Tibial nerve (tissue), 4 donors: ENCODE data around the gene NINL. TPM values are rescaled to one million over a fixed set of nuclear protein-coding genes. Genes with fewer than 3 reads are reported as not detected.
A peak's percentile ranks its signal among the peaks of the same experiment; 100 is the strongest.

Source experiments
- DNase-seq, 2 donors: peaks; one replicate each; pipeline ENCODE4 v3.0.0-alpha.2; 2019; ENCODE audit warnings: low spot score in 2 of 2
- H3K27ac ChIP-seq, 4 donors: fragments of 200-600 bp; sonication (generic) in 3 of 4; one replicate each; pipeline ENCODE4 v1.5.1; 2017 to 2019; ENCODE audit warnings: mild to moderate bottlenecking in 1 of 4
- H3K27me3 ChIP-seq, 2 donors: fragments of 200-600 bp; sonication (generic) in 1 of 2; one replicate each; pipeline versions ENCODE4 v1.5.1 to v1.6.0; 2017 to 2019
- H3K36me3 ChIP-seq, 3 donors: fragments of 200-600 bp; sonication (generic); one replicate each; pipeline ENCODE4 v1.5.1; 2018 to 2019
- H3K4me1 ChIP-seq, 4 donors: fragments of 200-600 bp; sonication (generic) in 3 of 4; one replicate each; pipeline ENCODE4 v1.5.1; 2017 to 2019
- H3K4me3 ChIP-seq, 4 donors: fragments of 200-600 bp; sonication (generic) in 3 of 4; one replicate each; pipeline ENCODE4 v1.5.1; 2017 to 2019; ENCODE audit warnings: mild to moderate bottlenecking in 1 of 4, moderate library complexity in 1 of 4
- H3K9me3 ChIP-seq, 4 donors: fragments of 200-600 bp; sonication (generic) in 3 of 4; one replicate each; pipeline ENCODE4 v1.5.1; 2017 to 2019
- CTCF ChIP-seq, 5 experiments: fragments of 200-600 bp in 3 of 5; fragments of 450-650 bp in 2 of 5; sonication (generic) in 3 of 5; IDR thresholded peaks; one replicate each; pipeline ENCODE4 v1.5.1; 2016 to 2019; ENCODE audit warnings: antibody characterized with exemption in 5 of 5, mild to moderate bottlenecking in 3 of 5, moderate library complexity in 2 of 5
- EP300 ChIP-seq, 2 donors: sonication (generic); formaldehyde crosslinking; IDR thresholded peaks; one replicate each; pipeline ENCODE4 v1.6.1; 2017; ENCODE audit warnings: antibody characterized with exemption in 2 of 2, mild to moderate bottlenecking in 1 of 2
- POLR2A ChIP-seq, 2 donors: fragments of 450-650 bp; IDR thresholded peaks; one replicate each; pipeline ENCODE4 v1.6.1; 2017; ENCODE audit warnings: antibody characterized with exemption in 2 of 2, mild to moderate bottlenecking in 2 of 2, moderate library complexity in 2 of 2
- WGBS, 2 donors: methylation state at CpG; one replicate each; pipeline ENCODE4 v1.1.5; 2018; 5-methylcytosine and 5-hydroxymethylcytosine counted together
- small RNA-seq: library from RNA; depleted of rRNA; stranded (forward); fragments of <200 nt; gene quantifications from one replicate; pipeline ENCODE3, GENCODE V24; 2016
- total RNA-seq, 4 donors: library from RNA; depleted of rRNA; stranded (reverse); fragments of >200 nt; gene quantifications; one replicate each; pipeline ENCODE4 v1.1.0, GENCODE V29; 2016

The NINL gene
- total RNA-seq, 4 donors from 2014 or later: 8.0 to 14.1 (median 10.5) TPM

- Histone ChIP-seq H3K27ac (no peak overlapping the region), H3K4me1 (no peaks in the 10 kb centered on the region), H3K9me3 (no peaks in the 10 kb centered on the region), H3K36me3 (no peaks in the 10 kb centered on the region), H3K4me3 (no peak overlapping the region), H3K27me3 (no peaks in the 10 kb centered on the region)
- 100% methylated on average over 1 of the region's 1 CpG for WGBS, 2 donors
- DNase-seq: no peak
- TF ChIP-seq CTCF (IDR thresholded peaks at IDR 0.05) (no peak), EP300 (IDR thresholded peaks at IDR 0.05) (no peak), POLR2A (IDR thresholded peaks at IDR 0.05) (no peak)
These were observed 166.6 kb downstream of the NINL start for GRCh38 chr20:25418776-25419175.

- DNase-seq: no peak
- 89% methylated on average over 5 of the region's 5 CpGs for WGBS, 2 donors
- Histone ChIP-seq H3K4me3 (no peak overlapping the region), H3K27me3 (no peaks in the 10 kb centered on the region), H3K9me3 (no peaks in the 10 kb centered on the region), H3K4me1 (peaks cover 0 to 13% (median 6%) of the 10 kb centered on the region in 4 donors), H3K36me3 (no peaks in the 10 kb centered on the region), H3K27ac (no peak overlapping the region)
- TF ChIP-seq EP300 (IDR thresholded peaks at IDR 0.05): no peak
These were observed 176.4 kb downstream of the NINL start for GRCh38 chr20:25408890-25409289.

- TF ChIP-seq EP300 (IDR thresholded peaks at IDR 0.05): no peak
- no peak for TF ChIP-seq CTCF (IDR thresholded peaks at IDR 0.05)
- no peak for TF ChIP-seq POLR2A (IDR thresholded peaks at IDR 0.05)
- 2% methylated on average over 4 of the region's 4 CpGs for WGBS, 2 donors
- DNase-seq: no peak
- peak overlapping the region; percentile 48 to 75 (median 66) for H3K4me3 ChIP-seq
- peak overlapping the region in 2 of 4 donors; percentile 22 to 66 for H3K27ac ChIP-seq
- H3K36me3 ChIP-seq: no peaks in the 10 kb centered on the region
- peaks cover 0 to 6% (median 3%) of the 10 kb centered on the region in 4 donors for H3K9me3 ChIP-seq
- no peaks in the 10 kb centered on the region for H3K27me3 ChIP-seq
- peaks cover 0 to 13% (median 6%) of the 10 kb centered on the region in 4 donors for H3K4me1 ChIP-seq
These were observed 177.2 kb downstream of the NINL start for GRCh38 chr20:25408170-25408547.

GRCh38 chr20:25407311-25408169, 177.8 kb downstream of the NINL start, which contains the start of gene GINS1:
Gene GINS1, plus strand, starts transcription at chr20:25407673. Its CDS starts 148 bp downstream, at chr20:25407821.
- no peak for TF ChIP-seq POLR2A (IDR thresholded peaks at IDR 0.05)
- TF ChIP-seq CTCF (IDR thresholded peaks at IDR 0.05): no peak
- TF ChIP-seq EP300 (IDR thresholded peaks at IDR 0.05): peak; percentile 74 to 75
- peaks cover 0 to 11% (median 6%) of the 10 kb centered on the region in 4 donors for H3K9me3 ChIP-seq
- peak within 1 kb of the TSS; percentile 22 to 77 (median 48) for H3K27ac ChIP-seq
- H3K36me3 ChIP-seq: no peaks in the 10 kb centered on the region
- H3K27me3 ChIP-seq: no peaks in the 10 kb centered on the region
- H3K4me3 ChIP-seq: peak within 1 kb of the TSS; percentile 48 to 75 (median 66)
- peak; percentile 48 to 69 for DNase-seq
- H3K4me1 ChIP-seq: peaks cover 0 to 13% (median 6%) of the 10 kb centered on the region in 4 donors
- WGBS, 2 donors: 1 to 2% methylated on average over 56 of the region's 56 CpGs

Small RNAs within 50 kb of the gene (small RNA-seq; reads per million reads assigned to genes)
- gene RNU6ATAC17P: not detected

Other genes with a start within 250 kb of the NINL start
- gene ABHD12, start 194.7 kb downstream of the NINL start, total RNA-seq: 100 to 1,000 TPM in 2 of 4 donors, 10 to 100 TPM in 2; 67.2 to 116 (median 105) TPM
- 1 to 10 TPM in 1 of 4 donors, under 1 TPM in 3; 0.21 to 1.1 (median 0.59) TPM for gene GINS1, start 177.9 kb downstream of the NINL start, total RNA-seq
- gene NANP, start 38.5 kb upstream of the NINL start, total RNA-seq: 1 to 10 TPM; 2.5 to 3.6 (median 2.9) TPM
- 10 to 100 TPM; 17.9 to 23.2 (median 22.0) TPM for gene ZNF337, start 111.3 kb upstream of the NINL start, total RNA-seq